CD4-positive, alpha-beta memory T cell (primary cell): ENCODE results near the gene EHD1. TPM values are rescaled to one million over a fixed set of nuclear protein-coding genes. Genes with fewer than 3 reads are reported as not detected.
A peak's percentile ranks its signal among the peaks of the same experiment; 100 is the strongest.

ENCODE experiments used
- CTCF ChIA-PET: fragments of 350-600 bp; sonication (Branson Sonifier 250); formaldehyde crosslinking; loops from one replicate; lab custom pipeline; 2021; ENCODE audit warnings: inconsistent platforms; ENCODE audit not compliant: partially characterized antibody; lab: Charles Lee
- POLR2A ChIA-PET: fragments of 350-600 bp; sonication (Branson Sonifier 250); formaldehyde crosslinking; loops from one replicate; lab custom pipeline; 2021; ENCODE audit not compliant: partially characterized antibody; lab: Charles Lee
- DNase-seq, 5 donors: peaks; one replicate each; pipeline versions ENCODE4 v3.0.0 to v3.0.0-alpha.2; 2020 to 2022; ENCODE audit warnings: mixed read lengths in 1 of 5
- H3K27ac ChIP-seq: one replicate; pipeline ENCODE4 v1.7.0; 2013; ENCODE audit warnings: low read depth, low read length
- H3K27me3 ChIP-seq: 2 replicates; pipeline ENCODE4 v1.7.0; 2013; ENCODE audit warnings: mild to moderate bottlenecking, low read length, moderate library complexity; ENCODE audit not compliant: insufficient read depth
- H3K36me3 ChIP-seq: 2 replicates; pipeline ENCODE4 v1.7.0; 2013; ENCODE audit warnings: mild to moderate bottlenecking, low read length, moderate library complexity; ENCODE audit not compliant: insufficient read depth
- H3K4me1 ChIP-seq: 2 replicates; pipeline ENCODE4 v1.7.0; 2013; ENCODE audit warnings: mild to moderate bottlenecking, low read length, moderate library complexity; ENCODE audit not compliant: insufficient read depth
- H3K4me3 ChIP-seq, 2 donors: one replicate each; pipeline ENCODE4 v1.7.0; 2013; ENCODE audit warnings: low read length in 2 of 2, mild to moderate bottlenecking in 1 of 2
- H3K9me3 ChIP-seq, 2 donors: one replicate each; pipeline ENCODE4 v1.7.0; 2013; ENCODE audit warnings: low read length in 2 of 2, control low read depth in 1 of 2; ENCODE audit not compliant: control insufficient read depth in 1 of 2
- H3K27ac Mint-ChIP-seq, 7 donors: one replicate each; pipeline ENCODE4 v1.8.0; 2020 to 2021; ENCODE audit warnings: mixed read lengths in 7 of 7, mild to moderate bottlenecking in 6 of 7, inconsistent platforms in 3 of 7, moderate library complexity in 3 of 7
- H3K27me3 Mint-ChIP-seq, 2 donors: one replicate each; pipeline ENCODE4 v1.8.0; 2020 to 2021; ENCODE audit warnings: mixed read lengths in 2 of 2
- H3K36me3 Mint-ChIP-seq, 2 donors: one replicate each; pipeline ENCODE4 v1.8.0; 2020 to 2021; ENCODE audit warnings: mixed read lengths in 2 of 2, inconsistent platforms in 1 of 2, mild to moderate bottlenecking in 1 of 2
- H3K4me1 Mint-ChIP-seq, 4 donors: one replicate each; pipeline ENCODE4 v1.8.0; 2020 to 2021; ENCODE audit warnings: mixed read lengths in 4 of 4, mild to moderate bottlenecking in 1 of 4
- H3K4me3 Mint-ChIP-seq, 8 donors: one replicate each; pipeline ENCODE4 v1.8.0; 2020 to 2021; ENCODE audit warnings: mixed read lengths in 8 of 8, mild to moderate bottlenecking in 7 of 8, moderate library complexity in 6 of 8, inconsistent platforms in 3 of 8
- H3K9me3 Mint-ChIP-seq, 8 donors: one replicate each; pipeline ENCODE4 v1.8.0; 2020 to 2021; ENCODE audit warnings: mixed read lengths in 8 of 8, mild to moderate bottlenecking in 5 of 8, inconsistent platforms in 3 of 8, moderate library complexity in 1 of 8
- intact Hi-C: fragments of 100-400 bp; cut with micrococcal nuclease; formaldehyde crosslinking; loops from one replicate; pipeline ENCODE4 v1.15.1; 2023
- polyA plus RNA-seq, 2 donors: library from polyadenylated mRNA; unstranded; fragments of 300-500 nt; fragmentation: Illumina TruSeq; gene quantifications; one replicate each; pipeline ENCODE4 v1.2.3, GENCODE V29; 2021
- total RNA-seq, 2 experiments: library from RNA; stranded (reverse); gene quantifications; one replicate each; pipeline ENCODE4 v1.2.3, GENCODE V29; 2021

EHD1 gene
- total and polyA plus RNA-seq, 4 experiments from 2014 or later = 125 to 279 (median 234) TPM

DNA sequence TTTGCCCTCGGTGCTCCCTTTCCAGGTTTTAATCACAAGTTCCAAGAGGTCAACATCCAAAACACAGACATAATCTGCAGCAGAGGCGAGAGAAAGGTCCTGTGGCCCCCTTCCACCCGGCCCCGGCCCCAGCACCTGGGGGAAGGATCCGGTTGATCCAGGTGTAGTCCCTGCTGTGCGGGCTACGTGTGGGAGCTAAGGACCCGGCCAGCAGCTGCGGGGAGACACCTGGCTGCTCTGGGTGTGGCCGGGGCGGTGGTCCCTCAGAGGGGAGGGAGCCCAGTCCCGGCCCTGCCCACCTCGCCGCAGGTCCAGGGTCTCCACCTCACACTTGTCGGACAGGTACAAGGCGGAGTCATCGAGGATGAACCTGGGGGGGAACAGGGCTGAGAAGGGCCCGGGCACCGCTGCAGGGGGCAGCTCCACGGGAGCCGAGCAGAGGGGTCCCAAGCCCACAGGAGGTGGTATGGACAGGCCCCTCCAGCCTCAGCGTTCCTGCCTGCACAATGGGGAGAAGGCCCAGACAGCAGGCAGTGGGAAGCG lies 24.9 kb upstream of the EHD1 start:
- POLR2A ChIA-PET = no interaction called here
- H3K36me3 ChIP-seq = peaks cover 40% of the 10 kb centered on the region

DNA sequence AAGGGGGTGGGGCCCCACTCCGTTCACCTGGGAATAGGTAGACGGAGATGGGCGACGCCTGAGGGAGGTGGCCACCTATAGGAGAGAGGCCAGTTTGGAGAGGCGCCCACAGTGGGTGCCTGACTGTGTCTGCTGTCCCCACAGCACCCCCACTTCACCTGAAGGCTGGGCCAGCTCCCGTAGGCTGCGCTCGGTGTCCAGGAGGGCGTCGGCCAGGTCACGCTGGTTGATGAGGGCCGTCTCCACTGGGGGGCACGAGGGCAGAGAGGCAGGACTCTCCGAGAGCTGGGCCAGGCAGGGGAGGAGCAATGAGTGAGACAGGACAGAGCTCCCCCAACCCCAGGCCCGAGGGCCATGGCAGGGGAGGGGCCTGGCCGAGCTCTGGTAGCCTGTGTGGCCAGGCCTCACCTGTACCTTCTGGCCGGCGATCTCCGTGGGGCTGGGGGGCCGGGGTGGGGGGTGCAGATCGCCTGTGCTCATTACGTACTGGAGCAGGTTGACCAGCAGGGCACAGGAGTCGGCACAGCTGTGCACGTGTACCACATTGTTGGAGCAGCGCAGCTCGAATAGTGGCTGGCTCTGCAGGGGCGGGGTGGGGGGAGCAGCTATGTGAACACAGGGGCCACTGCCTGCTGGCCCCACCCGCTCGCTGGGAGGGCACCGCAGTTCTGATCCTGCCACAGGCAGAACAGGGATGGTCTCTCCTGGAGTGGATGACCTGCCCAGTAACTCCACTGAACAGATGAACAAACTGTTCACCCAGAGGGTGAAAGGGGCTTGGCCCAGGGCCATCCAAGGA lies 23.9 kb upstream of the EHD1 start:
- Histone ChIP-seq H3K9me3 (no peaks in the 10 kb centered on the region), H3K27me3 (no peaks in the 10 kb centered on the region), H3K27ac (no peak overlapping the region), H3K4me1 (peaks cover 21% of the 10 kb centered on the region), H3K4me3 (no peak overlapping the region), H3K36me3 (peaks cover 36% of the 10 kb centered on the region)
- ChIA-PET CTCF (no interaction called here), POLR2A (interaction anchor here (31.5 kb wide), 1 partner anchor 46 kb away, joined by 2105 read pairs; the partner anchor contains the start of gene CDC42BPG)
- H3K4me3 Mint-ChIP-seq = no peak overlapping the region
- DNase-seq = no peak
- H3K9me3 Mint-ChIP-seq = no peaks in the 10 kb centered on the region
- H3K4me1 Mint-ChIP-seq = peaks cover 12 to 30% (median 15%) of the 10 kb centered on the region in 4 donors
- peak overlapping the region in 5 of 7 donors; percentile 44 to 92 (median 78) for H3K27ac Mint-ChIP-seq
- intact Hi-C loops = no loop called here
- peaks cover 14 to 41% of the 10 kb centered on the region in 2 donors for H3K36me3 Mint-ChIP-seq
- H3K27me3 Mint-ChIP-seq = no peaks in the 10 kb centered on the region

More for the DNA sequence above, 24.9 kb upstream of the EHD1 start:
- peaks cover 19 to 46% of the 10 kb centered on the region in 2 donors for H3K36me3 Mint-ChIP-seq
- H3K27me3 ChIP-seq = no peaks in the 10 kb centered on the region
- peaks cover 21% of the 10 kb centered on the region for H3K4me1 ChIP-seq
- no peak for DNase-seq
- H3K9me3 Mint-ChIP-seq = no peaks in the 10 kb centered on the region
- no peak overlapping the region for H3K4me3 Mint-ChIP-seq
- CTCF ChIA-PET = no interaction called here
- no peak overlapping the region for H3K27ac ChIP-seq
- H3K4me1 Mint-ChIP-seq = peaks cover 12 to 30% (median 15%) of the 10 kb centered on the region in 4 donors
- H3K27me3 Mint-ChIP-seq = no peaks in the 10 kb centered on the region
- no peak overlapping the region for H3K4me3 ChIP-seq
- intact Hi-C loops = no loop called here
- H3K27ac Mint-ChIP-seq = peak overlapping the region in 1 of 7 donors; percentile 64
- H3K9me3 ChIP-seq = no peaks in the 10 kb centered on the region

- intact Hi-C loops = loop anchor here (1.0 kb wide), 2 partner anchors 17 to 22 kb away; partner anchors contain the start of genes ATG2A and EHD1
- ChIA-PET POLR2A (interaction anchor here (0.7 to 31.5 kb wide), 10 partner anchors 11 to 217 kb away, joined by 3 to 2105 read pairs (median 3); partner anchors contain the start of genes ATG2A, CDC42BPG, EHD1 and PPP2R5B), CTCF (interaction anchor here (0.7 to 29.4 kb wide), 3 partner anchors 10 to 182 kb away, joined by 3 to 1245 read pairs (median 3); partner anchors contain the start of gene CDC42BPG)
- Histone ChIP-seq H3K27ac (peak overlapping the region; percentile 76), H3K4me1 (peaks cover 21% of the 10 kb centered on the region), H3K36me3 (peaks cover 23% of the 10 kb centered on the region), H3K4me3 (no peak overlapping the region), H3K9me3 (no peaks in the 10 kb centered on the region), H3K27me3 (no peaks in the 10 kb centered on the region)
- Mint-ChIP-seq H3K27ac (peak overlapping the region in 6 of 7 donors; percentile 73 to 97 (median 92)), H3K36me3 (peaks cover 14 to 42% of the 10 kb centered on the region in 2 donors), H3K27me3 (no peaks in the 10 kb centered on the region), H3K4me3 (no peak overlapping the region), H3K9me3 (no peaks in the 10 kb centered on the region), H3K4me1 (peaks cover 12 to 30% (median 17%) of the 10 kb centered on the region in 4 donors)
- no peak for DNase-seq
Measured at GRCh38 chr11:64900774-64901173, 22.4 kb upstream of the EHD1 start.

DNA sequence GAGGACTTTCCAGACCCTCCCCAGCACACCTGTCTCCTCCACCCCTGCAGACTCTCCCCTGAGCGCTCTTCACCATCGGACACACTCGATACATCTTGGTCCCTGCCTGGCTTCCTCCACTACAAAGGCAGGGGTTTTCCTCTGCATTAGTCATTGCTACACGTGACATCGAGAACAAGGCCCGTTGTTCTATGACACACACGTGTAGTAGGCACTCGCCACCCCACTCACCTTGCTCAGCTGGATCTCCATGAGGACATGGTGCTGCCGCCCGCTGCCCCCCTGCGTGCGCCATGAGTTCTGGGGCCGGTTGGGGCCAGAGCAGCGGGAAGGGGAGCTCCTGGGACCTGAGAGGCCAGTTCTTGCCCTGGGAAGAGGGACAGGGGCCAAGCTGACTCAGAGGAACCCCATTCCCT lies 21.9 kb upstream of the EHD1 start:
- ChIA-PET POLR2A (interaction anchor here (0.7 to 31.5 kb wide), 12 partner anchors 12 to 218 kb away, joined by 3 to 2105 read pairs (median 3); partner anchors contain the start of genes ARL2, ATG2A, CDC42BPG and EHD1), CTCF (interaction anchor here (0.7 to 29.4 kb wide), 3 partner anchors 10 to 183 kb away, joined by 3 to 1245 read pairs (median 3); partner anchors contain the start of gene CDC42BPG)
- Mint-ChIP-seq H3K4me1 (peaks cover 12 to 30% (median 18%) of the 10 kb centered on the region in 4 donors), H3K36me3 (peaks cover 11 to 42% of the 10 kb centered on the region in 2 donors), H3K4me3 (peak overlapping the region in 7 of 8 donors; percentile 25 to 84 (median 75)), H3K27me3 (no peaks in the 10 kb centered on the region), H3K9me3 (peaks cover 0 to 2% (median 0%) of the 10 kb centered on the region in 8 donors), H3K27ac (peak overlapping the region; percentile 79 to 99 (median 95))
- peak; percentile 76 to 96 (median 78) for DNase-seq
- H3K4me1 ChIP-seq = peaks cover 21% of the 10 kb centered on the region
- no peak overlapping the region for H3K4me3 ChIP-seq
- peak overlapping the region; percentile 76 for H3K27ac ChIP-seq
- peaks cover 19% of the 10 kb centered on the region for H3K36me3 ChIP-seq
- no peaks in the 10 kb centered on the region for H3K9me3 ChIP-seq
- no peaks in the 10 kb centered on the region for H3K27me3 ChIP-seq
- intact Hi-C loops = loop anchor here (1.0 kb wide), 2 partner anchors 17 to 22 kb away; partner anchors contain the start of genes ATG2A and EHD1

GRCh38 chr11:64898541-64898940 lies 20.1 kb upstream of the EHD1 start:
- H3K27me3 Mint-ChIP-seq = no peaks in the 10 kb centered on the region
- Histone ChIP-seq H3K36me3 (peaks cover 17% of the 10 kb centered on the region), H3K27ac (no peak overlapping the region), H3K4me3 (no peak overlapping the region), H3K27me3 (no peaks in the 10 kb centered on the region), H3K4me1 (peaks cover 25% of the 10 kb centered on the region), H3K9me3 (no peaks in the 10 kb centered on the region)
- peak overlapping the region in 3 of 7 donors; percentile 37 to 70 (median 54) for H3K27ac Mint-ChIP-seq
- peaks cover 0 to 2% (median 0%) of the 10 kb centered on the region in 8 donors for H3K9me3 Mint-ChIP-seq
- intact Hi-C loops = no loop called here
- no peak for DNase-seq
- POLR2A ChIA-PET = interaction anchor here (0.9 to 31.5 kb wide), 3 partner anchors 17 to 42 kb away, joined by 3 to 2105 read pairs (median 3); partner anchors contain the start of genes ATG2A and CDC42BPG
- H3K4me3 Mint-ChIP-seq = no peak overlapping the region
- peaks cover 14 to 30% (median 22%) of the 10 kb centered on the region in 4 donors for H3K4me1 Mint-ChIP-seq
- peaks cover 4 to 39% of the 10 kb centered on the region in 2 donors for H3K36me3 Mint-ChIP-seq
- CTCF ChIA-PET = interaction anchor here (1.0 to 29.4 kb wide), 4 partner anchors 26 to 435 kb away, joined by 3 to 1245 read pairs (median 3); partner anchors contain the start of genes CDC42BPG and DPF2

- H3K36me3 Mint-ChIP-seq = peaks cover 4 to 37% of the 10 kb centered on the region in 2 donors
- no peak overlapping the region for H3K4me3 Mint-ChIP-seq
- no peak for DNase-seq
Measured at GRCh38 chr11:64898076-64898445, 19.6 kb upstream of the EHD1 start.

More at GRCh38 chr11:64898076-64898445, 19.6 kb upstream of the EHD1 start:
- intact Hi-C loops = no loop called here
- peaks cover 0 to 2% (median 0%) of the 10 kb centered on the region in 8 donors for H3K9me3 Mint-ChIP-seq
- Histone ChIP-seq H3K27me3 (no peaks in the 10 kb centered on the region), H3K4me1 (peaks cover 25% of the 10 kb centered on the region), H3K27ac (no peak overlapping the region), H3K36me3 (peaks cover 12% of the 10 kb centered on the region), H3K9me3 (no peaks in the 10 kb centered on the region), H3K4me3 (no peak overlapping the region)
- H3K27ac Mint-ChIP-seq = peak overlapping the region in 3 of 7 donors; percentile 48 to 70 (median 54)
- H3K27me3 Mint-ChIP-seq = no peaks in the 10 kb centered on the region
- H3K4me1 Mint-ChIP-seq = peaks cover 14 to 30% (median 22%) of the 10 kb centered on the region in 4 donors
- ChIA-PET CTCF (interaction anchor here (1.0 to 29.4 kb wide), 4 partner anchors 25 to 435 kb away, joined by 3 to 1245 read pairs (median 3); partner anchors contain the start of genes CDC42BPG and DPF2), POLR2A (interaction anchor here (0.9 to 31.5 kb wide), 3 partner anchors 17 to 42 kb away, joined by 3 to 2105 read pairs (median 3); partner anchors contain the start of genes ATG2A and CDC42BPG)
